GM18867 (cell line): ENCODE measurements around the gene PRKCA.

Experiments
- ATAC-seq: cut with Tn5 transposase; IDR thresholded peaks from one replicate; pipeline ENCODE4 v1.9.1; 2021; ENCODE audit warnings: mild to moderate bottlenecking, moderate library complexity; ENCODE audit not compliant: unreplicated experiment

PRKCA gene

GRCh38 chr17:66412857-66413558 lies 110.6 kb downstream of the PRKCA start:
- no peak for ATAC-seq

DNA sequence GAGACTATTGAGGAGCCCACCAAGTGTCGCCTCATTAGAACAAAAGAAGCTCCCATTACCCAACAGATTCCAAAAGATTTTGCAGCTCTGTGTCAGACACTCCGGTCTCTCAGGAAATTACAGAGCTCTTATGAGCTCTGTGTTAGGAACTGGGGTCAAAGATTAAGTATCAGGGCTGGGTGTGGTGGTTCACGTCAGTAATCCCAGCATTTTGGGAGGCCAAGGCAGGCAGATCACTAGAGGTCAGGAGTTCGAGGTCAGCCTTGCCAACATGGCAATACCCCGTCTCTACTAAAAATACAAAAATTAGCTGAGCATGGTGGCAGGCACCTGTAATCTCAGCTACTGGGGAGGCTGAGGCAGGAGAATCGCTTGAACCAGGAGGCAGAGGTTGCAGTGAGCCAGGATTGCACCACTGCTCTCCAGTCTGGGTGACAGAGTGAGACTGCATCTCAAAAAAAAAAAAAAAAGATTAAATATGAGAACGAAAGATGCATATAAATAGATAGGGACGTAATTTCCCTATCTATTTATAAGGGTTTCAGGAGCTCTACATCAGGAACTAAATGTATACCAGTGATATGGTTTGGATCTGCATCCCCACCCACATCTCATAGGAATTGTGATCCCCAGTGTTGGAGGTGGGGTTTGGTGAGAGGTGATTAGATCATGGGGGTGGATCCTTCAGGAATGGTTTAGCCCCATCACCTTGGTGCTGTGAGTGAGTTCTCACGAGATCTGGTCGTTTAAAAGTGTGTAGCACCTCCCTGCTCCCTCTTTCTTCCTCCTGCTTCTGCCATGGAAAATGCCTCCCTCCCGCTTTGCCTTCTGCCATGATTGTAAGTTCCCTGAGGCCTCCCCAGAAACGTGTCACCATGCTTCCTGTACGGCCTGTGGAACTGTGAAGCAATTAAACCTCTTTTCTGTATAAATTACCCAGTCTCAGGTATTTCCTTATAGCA lies 111.4 kb downstream of the PRKCA start:
- ATAC-seq: no peak

DNA sequence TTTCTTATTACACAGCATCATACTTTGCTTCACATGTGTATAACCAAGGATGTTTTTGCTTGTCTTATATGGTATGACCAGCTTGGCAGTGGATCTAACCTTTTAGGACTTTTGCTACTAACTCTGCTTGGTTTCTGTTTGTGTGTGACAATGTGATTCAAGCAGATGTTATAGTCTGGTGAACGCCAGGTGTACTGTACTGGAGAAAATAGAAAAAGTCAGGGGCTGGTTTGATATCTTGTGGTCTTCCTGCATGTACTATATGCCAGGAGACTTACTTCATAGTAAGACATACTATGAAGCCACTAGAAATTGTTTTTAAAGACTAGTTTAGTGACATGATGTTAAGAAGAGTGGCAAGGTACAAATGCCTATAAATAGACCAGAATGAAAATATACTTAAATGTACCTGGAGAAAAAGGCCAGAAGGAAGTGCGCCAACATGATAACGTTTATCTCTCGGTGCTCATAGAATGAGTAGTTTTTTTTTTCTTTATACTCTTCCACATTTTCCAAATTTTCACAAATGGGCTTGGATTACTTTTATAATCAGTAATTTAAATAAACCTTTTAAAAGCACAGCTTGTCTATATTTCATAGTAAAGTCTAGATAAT lies 112.3 kb downstream of the PRKCA start:
- no peak for ATAC-seq

- ATAC-seq: no peak
Observed at GRCh38 chr17:66415366-66416206, 113.2 kb downstream of the PRKCA start.

DNA sequence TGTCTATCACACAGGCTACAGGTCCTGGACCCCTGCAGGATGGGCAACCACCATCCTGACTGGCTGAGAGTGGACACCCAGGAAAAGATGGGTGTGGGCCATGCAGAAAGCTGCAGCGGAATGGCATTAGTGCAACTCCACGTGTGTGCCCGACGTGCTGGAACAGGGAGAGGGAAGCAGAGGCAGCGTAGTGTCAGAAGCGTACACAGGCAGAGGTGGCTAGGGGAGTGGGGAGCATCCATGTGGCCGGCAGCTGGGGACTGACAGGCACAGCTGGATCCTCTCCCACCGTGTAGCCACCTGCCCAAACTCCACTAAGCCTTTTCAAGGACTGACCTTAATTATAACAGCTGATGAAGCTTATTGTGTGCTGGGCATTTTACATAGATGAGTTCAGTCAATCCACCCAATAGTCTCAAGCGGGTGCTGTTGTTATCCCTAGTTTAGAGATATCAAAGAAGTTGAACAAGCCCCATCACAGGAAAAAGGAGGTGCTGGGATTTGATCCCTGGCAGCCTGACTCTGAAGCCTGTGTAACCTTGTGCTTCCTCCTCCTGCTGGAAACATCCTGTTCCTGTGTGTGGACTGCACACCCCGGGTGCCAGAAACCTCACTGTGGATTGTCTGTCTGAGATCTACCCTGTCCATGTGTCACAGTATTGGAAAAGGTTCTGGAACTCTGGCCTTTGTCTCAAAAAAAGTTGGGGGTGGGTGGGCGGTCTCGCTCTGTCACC lies 114.0 kb downstream of the PRKCA start:
- ATAC-seq: no peak

- ATAC-seq: no peak
Observed at GRCh38 chr17:66417300-66417719, 114.9 kb downstream of the PRKCA start.

GRCh38 chr17:66420961-66421371 lies 118.6 kb downstream of the PRKCA start:
- no peak for ATAC-seq

DNA sequence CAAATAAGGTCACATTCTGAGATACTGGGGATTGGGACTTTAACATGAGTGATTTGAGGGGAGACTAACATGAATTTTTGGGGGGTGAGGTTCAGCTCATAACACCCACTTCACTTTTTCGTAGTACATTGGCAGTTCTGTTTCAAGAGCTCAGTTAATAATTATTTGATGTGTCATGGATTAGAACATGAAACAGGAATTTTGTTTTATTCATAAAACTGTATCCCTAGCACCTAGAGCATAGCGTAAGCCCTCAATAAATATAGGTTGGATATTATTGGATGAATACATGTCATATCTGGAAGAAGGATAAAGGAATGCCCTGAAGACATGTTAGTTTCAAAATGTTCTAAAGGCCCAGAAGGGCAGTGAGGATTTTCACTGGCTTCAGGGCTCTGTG lies 119.8 kb downstream of the PRKCA start:
- no peak for ATAC-seq

DNA sequence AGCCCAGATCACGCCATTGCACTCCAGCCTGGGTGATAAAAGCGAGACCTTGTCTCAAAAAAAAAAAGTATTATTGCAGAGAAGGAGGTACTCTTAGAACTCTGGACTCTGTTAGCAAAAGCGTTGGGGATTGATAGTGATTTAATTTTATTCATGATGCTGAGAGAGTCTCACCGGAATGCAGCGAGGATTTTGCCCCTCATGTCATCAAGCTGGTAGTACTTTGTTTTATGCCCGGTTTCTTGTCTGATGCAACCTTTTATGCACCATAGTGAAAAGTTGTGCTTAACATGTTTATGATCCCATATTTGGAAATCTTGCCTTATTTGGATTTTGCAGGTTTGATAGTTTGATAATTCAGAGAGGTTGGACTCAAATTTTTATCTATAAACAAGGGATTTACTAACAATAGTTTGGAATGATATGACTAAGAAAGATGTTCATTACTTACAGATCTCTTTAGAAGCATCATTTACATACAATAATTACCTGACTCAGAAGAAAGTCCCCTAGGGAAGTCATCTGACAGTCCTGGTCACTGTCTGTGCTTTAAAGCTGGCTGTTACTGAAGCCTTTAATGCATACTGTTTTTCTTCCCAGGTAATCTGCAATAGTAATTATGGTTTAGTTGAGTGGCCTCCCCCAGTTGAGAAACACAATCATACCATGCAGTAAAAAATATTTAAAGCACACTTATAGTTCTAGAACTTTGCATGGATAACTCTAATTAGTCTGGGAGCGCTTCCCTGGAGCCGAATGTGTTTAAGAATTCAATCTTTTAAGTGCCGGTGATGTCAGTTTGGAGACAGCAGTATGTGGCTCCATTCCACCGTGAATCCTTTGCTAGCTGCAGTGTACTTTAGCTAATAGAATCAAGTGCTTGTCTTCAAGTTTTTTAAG lies 120.9 kb downstream of the PRKCA start:
- no peak for ATAC-seq

- ATAC-seq: no peak
Observed at GRCh38 chr17:66425756-66426396, 123.5 kb downstream of the PRKCA start.

DNA sequence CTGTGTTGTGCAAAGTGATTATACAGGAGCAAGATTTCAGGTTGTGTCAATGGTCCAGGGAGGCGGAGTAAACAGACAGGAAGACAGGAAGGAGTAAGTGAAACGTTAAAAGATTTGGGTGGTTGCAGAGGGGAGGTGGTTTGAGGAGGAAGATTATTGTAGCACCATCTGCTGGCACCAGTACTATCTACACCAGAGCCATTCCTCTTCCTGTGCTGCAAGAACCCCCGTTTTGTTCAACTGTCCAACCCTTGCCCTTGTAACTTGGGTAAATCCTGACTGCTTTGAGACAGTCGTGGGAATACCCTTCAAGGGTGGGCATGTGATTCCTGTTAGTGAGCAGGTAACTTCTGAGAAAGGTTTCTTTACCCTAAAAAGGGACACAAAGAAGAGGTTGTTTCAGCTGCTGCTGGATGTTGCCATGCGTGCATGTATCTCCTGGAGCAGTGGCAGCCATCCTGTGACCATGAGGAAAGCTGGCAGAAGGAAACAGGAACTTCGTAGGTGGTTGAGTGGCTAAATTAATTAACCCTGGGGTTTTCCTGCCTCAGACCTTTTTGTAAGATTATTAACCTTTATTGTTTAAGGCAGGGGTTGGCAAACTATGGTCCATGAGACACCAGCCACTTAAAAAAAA lies 124.1 kb downstream of the PRKCA start:
- no peak for ATAC-seq

- ATAC-seq: no peak
Observed at GRCh38 chr17:66427134-66427533, 124.7 kb downstream of the PRKCA start.

GRCh38 chr17:66429680-66430079 lies 127.3 kb downstream of the PRKCA start:
- no peak for ATAC-seq

- no peak for ATAC-seq
Observed at GRCh38 chr17:66430846-66431795, 128.7 kb downstream of the PRKCA start.

- no peak for ATAC-seq
Observed at GRCh38 chr17:66431910-66432309, 129.5 kb downstream of the PRKCA start.

DNA sequence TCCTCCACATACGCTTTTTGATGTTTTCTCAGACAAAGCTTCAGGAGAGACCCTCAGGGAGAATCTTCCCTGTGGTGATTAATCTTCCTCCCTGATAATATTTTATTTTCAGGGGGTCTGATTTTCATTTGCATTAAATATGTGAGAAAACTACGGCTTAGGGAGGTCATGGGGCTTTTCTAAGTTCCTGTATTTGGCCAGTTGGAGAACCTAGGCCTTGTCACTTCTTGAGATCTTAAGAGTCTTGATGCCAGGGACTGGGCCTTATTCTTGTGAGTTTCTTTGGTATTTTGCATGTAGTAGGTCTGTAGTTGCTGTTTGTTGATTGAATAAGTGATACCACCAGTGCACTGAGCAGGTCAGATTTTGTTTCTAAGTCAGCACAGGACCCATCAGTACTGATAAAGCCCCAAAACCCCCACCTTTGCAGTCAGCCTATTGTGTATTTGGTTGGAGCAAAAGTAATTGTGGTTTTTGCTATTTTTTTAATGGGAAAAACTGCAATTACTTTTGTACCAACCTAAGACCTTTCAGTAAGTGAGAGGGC lies 130.1 kb downstream of the PRKCA start:
- ATAC-seq: no peak
